HG03066 (cell line): ENCODE results near the gene ALDH3B1.
A peak's percentile ranks its signal among the peaks of the same experiment; 100 is the strongest.

ENCODE experiments used
- ATAC-seq: cut with Tn5 transposase; IDR thresholded peaks from one replicate; pipeline ENCODE4 v1.9.1; 2021; ENCODE audit warnings: low read depth; ENCODE audit not compliant: unreplicated experiment

Gene ALDH3B1

DNA sequence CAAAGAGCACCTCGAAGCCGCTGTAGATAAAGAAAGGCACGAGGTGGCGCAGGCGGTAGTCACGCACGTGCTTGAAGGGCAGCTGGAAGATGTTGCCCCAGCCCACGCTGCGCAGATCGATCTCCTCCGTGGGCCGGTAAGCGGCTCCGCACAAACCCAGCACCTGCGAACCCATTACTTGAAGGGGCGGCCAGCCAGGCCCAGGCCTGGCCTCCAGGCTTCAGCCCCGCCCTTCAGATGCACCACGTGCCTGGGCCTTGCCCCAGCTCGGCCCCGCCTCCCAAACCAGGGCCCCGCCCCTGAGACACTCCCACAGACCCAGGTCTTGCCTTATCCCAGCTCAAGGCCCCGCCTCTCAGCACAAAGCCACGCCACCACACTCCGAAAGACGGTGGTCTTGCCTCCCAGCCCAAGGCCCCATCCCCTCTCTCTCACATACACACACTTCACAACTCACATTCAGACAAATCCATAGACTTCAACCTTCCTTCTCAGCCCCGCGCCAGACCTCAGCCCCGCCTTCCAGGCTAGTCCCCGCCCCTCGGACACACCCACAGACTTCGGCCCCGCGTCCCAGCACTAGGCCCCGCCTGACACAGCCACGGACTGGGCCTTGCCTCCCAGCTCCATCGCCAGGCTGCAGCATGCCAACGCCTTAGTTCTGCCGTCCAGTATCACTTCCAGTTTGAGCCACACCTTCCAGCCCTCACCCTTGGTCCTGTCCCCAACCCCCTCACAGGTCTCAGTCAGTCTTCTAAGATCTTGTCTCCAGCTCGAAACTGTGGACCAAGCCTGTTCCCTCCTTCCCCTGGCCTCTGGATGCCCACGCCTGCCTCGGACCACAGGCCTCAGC lies 13.3 kb upstream of the ALDH3B1 start:
- ATAC-seq = no peak

DNA sequence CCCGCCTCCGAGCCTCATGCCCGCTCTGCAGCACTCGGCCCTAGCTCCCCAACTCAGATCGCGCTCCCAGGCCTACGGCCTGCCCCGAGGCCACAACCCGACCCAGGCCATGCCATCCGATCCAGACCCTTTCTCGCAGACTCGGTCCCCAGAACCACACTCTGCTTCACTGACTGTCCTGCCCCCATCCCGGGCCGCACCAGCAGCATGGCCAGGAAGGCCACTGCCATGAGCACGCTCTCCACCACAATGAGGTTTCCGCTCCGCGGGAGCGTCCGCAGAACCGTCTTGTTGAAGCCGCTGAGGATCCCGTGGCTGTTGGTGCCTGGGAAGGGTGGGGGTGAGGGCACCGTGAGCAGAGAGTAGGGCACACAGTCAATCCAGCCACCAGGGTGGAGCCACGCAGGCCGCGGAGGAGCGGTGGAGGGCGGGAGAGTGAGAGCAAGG lies 12.6 kb upstream of the ALDH3B1 start:
- no peak for ATAC-seq

DNA sequence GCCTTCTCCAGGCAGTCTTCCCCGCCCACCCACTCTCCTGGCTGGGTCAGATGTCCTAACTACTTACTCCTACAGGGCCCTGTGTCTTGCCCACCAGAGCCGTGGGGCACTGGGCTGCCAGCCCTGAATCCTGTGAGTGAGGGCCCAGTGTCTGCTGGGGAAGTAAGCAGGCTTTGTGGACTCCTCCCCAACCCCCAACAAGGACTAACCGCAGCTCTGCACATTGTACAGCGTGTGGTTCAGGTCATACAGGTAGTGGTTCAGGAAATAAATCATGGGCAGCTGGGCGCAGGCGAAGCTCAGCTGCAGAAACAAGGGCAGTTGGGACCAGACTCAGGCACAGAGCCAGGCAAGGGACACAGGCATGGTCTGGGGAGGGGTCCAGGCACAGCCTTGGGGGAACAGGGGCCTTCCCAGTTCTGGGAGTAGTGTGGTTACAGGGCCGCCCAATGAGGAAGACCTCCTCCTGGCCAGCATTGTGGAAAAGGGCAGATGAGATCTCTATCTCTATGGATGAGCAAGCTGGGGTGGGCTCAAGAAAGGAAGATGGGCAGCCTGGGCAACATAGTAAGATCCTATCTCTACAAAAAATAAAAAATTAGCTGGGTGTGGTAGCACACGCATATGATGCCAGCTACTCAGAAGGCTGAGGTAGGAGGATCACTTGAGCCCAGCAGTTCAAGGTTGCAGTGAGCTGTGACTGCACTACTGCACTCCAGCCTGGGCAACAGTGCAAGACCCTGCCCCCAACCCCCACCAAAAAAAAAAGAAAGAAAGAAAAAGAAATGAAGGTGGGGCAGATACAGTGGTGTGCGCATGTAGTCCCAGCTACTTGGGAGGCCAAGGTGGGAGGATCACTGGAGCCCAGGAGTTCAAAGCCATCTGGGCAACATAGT lies 11.7 kb upstream of the ALDH3B1 start:
- ATAC-seq = no peak

DNA sequence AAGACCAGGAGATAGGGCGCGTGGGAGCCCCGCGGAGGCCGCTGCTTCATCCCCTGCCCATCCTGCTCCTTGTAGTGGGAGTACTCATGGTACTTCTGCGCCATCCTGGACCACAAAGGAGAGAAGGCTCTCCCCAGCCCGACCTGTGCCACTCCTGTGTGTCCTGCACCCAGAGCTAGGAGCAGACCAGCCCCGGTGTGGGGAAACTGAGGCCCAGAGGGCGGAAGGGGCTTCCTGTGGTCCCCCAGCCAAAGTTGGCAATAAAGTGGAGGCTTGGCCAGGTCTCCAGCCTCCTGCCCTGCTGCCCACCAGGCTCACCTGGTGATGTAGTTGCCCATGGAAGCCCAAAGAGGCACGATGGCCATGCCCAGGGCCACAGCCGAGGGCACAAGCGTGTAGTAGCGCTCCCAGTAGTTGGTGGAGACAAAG lies 10.9 kb upstream of the ALDH3B1 start:
- ATAC-seq = no peak

DNA sequence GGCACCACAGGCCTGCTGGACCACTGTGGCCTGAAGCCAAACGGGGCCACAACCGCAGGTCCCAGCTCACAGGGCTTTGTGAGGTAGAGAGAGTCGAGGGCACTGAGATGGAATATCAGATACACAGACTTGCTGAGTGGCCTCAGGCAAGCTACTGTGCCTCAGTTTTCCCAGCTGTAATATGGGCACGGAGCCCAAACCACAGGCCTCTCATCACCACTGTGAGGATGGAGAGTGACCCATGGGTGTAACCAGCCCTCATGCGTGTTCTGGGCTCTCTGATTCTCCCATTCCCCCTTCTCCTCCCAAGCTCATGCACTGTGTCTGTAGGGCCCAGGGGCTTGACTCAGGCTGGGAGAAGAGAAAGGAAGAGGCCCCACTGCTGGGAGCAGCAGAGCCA lies 10.4 kb upstream of the ALDH3B1 start:
- no peak for ATAC-seq

DNA sequence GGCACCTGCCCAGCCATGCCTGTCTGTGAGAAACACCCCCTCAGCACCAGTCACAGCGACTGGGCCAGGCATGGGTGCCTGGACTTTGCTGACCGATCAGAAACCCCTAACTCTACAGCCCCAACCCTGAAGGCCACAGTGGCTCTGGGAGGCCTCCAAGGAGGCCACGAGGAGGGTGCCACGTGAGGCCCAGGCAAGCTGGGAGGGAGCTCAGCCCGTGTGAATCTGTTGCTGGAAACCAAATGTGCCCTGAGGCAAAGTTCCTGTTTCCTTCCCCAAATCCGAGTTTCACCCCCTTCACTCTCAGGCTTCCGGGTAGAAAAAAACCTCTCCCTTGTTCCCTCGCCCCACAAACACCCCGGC lies 7.6 kb upstream of the ALDH3B1 start:
- ATAC-seq = peak; percentile 21

DNA sequence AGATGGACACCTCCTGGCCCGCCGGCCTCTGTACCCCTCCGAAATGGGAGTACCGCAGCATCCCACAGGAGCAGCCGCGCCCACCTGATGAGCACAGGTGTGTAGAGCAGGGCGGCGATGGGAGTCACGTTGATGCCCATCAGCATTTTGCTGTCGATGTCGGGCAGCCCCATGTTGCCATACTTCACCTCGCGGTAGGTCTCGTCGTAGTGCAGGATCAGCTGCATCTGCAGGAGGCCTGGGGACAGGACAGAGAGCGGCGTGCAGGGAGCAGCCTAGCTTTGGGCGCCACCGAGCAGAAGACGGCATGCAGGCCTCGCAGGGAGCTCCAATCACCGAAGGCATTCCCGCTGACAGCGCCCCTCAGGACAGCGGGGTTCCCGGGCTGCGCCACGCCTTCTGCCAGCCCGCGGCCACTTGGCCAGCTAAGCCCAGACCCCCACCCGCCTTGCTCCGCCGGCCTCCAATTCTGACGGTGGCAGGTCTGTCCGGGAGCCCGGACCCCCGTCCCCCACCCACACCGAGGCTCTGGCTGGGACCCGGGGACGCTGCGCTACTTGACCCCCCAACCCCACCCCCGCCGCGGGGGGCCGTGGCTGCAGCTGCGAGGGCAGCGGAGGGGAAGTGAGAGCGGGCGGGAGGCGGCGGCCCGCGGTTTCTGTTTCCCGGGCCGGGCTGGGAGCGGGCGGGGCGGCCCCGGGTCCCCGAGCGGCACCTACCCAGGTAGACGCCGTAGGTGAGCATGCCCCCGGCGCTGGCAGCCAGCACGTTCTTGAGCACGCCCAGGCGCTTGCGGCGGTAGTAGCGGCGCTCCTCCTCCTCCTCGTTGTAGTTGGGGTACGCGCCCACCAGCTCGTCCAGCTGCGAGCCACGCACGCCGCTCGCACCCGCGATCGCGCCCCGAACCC lies 6.9 kb upstream of the ALDH3B1 start:
- peak; percentile 44 for ATAC-seq

DNA sequence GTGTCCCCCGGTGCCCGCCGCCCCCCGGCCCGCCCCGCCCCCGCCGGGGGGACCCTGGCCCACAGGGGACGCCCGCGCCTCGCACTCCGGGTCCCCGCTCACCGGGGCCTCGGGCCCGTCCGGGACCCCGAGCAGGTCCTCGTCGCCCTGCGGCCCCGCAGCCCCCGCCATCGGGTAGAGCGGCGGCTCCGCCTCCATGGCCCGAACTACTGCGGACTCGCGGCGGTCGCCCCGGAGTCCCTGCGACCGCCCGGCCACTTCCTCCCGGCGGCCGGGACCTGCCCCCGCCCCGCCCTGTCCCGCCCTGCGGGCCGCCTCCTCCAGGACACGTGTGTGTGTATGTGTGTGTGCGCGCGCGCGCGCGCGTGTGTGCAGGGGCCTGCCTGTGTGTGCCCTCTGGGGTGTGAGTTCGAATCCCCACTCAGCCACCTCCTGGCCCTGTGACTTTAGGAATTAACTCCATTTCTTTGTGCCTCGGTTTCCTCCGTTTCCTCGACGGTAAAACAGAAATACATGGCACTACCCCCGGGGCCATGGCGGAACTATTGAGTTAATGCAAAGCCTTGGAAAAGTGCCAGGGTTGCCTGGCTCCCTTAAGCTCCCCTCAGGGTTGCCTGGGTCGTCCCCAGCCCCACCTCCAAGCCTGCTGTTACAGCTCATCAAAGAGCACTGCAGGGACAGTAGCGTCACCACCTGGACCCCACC lies 6.1 kb upstream of the ALDH3B1 start, which contains the start of gene UNC93B1:
TSS of gene UNC93B1 (minus strand) at position 252 of the 705 bp plus-strand sequence. CDS start at position 198, 54 bp downstream.
- peak; percentile 59 for ATAC-seq

DNA sequence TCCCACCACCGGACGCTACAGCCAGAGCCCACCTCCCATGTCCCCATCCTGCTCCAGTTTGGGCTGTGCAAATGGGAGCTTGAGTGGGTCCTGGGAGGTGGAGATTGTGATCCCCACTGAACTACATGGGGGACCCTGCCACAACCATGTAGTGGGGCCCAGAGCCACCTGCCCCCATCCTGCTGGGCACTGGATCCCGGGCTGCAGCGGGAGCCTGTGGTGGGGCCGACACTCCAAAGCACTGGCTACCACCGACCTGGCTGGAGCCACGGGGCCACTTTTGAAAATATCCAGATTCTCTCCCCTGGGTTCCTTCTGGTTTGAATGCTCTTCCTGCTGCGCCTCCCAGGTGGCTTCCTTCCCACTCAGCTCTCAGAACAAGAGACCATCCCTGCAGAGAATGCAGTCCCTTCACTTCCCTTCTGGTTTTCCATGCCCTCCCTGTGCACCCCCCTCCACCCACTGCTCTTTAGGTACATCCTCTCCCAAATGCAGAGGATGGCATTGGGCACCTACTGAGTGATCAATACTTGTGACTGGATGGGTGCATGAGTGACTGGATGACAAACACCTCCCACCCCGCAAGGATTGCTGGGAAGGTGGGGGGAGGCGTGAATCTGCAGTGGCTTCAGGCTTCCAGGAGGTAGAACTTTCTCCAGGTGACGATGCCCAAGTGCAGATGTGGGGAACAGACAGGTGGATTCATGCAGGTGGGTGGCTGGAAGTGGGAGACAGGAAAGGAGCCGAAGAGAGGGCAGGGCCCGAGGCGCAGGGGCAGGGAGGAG lies 5.4 kb upstream of the ALDH3B1 start:
- ATAC-seq = no peak

DNA sequence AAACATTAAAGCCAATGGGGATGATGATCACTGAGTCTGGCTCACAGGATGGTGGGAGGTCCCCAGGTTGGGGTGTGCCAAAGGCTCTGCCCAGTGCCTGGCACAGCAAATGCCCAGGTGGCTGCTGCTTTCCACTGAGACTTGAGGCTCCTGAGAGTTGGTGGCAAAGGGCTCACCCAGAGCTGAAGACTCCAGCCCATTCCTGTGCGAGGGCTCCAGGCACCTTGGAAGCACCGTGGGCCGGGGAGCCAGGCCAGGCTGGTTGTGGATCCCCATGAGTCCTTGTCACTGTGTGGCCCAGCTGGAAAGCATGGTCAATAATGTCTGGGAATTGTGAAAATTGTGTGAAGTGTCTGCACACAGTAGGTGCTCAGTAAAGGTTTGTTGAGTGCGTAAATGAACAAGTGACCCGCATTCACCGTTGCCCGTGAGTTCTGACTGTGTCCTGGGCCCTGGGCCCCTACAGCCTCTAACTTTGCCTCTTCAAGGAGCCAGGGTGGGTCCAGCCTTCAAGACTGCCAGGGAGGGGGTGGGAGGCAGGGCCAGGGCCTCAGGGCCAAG lies 3.4 kb upstream of the ALDH3B1 start:
- ATAC-seq = no peak

DNA sequence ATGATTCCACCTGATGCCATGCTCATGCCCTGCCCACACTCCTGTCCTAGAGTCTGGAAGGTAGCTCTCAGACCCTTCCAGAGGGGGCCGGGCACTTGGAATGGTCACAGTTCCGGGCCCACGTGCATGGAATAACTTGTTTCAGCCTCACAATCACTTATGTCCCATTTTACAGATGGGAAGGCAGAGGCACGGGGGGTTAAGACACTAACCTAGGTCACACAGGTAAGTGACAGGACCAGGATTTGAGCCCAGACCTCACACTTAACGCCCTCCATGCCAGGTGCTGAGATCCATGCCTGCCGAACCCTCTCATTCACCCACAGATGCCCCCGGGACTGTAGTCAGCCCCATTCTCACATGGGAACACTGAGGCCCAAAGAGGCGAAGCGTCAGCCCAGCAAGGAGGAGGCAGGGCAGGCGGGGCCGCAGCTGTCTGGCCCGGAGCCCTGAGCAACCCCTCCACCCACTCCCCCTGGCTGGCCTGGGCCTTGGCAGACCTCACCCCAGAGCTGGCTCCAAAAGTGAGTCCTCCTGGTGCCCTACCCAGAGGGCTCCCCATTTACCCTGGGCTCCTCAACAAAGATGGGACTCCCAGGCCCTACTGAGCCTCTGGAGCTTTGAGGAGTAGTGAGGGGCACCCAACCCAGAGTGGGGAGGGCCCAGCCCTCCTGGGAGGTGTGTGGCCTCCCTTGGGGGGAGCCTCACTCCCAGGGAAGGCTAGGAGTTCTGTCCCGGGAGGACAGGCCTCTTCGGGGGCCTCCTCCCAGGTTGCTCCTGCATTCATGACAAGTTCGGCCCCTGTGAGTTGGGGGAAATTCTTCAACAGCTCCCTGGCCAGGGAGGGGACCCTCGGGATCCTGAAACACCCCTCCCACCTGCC lies 2.4 kb upstream of the ALDH3B1 start:
- ATAC-seq = no peak

DNA sequence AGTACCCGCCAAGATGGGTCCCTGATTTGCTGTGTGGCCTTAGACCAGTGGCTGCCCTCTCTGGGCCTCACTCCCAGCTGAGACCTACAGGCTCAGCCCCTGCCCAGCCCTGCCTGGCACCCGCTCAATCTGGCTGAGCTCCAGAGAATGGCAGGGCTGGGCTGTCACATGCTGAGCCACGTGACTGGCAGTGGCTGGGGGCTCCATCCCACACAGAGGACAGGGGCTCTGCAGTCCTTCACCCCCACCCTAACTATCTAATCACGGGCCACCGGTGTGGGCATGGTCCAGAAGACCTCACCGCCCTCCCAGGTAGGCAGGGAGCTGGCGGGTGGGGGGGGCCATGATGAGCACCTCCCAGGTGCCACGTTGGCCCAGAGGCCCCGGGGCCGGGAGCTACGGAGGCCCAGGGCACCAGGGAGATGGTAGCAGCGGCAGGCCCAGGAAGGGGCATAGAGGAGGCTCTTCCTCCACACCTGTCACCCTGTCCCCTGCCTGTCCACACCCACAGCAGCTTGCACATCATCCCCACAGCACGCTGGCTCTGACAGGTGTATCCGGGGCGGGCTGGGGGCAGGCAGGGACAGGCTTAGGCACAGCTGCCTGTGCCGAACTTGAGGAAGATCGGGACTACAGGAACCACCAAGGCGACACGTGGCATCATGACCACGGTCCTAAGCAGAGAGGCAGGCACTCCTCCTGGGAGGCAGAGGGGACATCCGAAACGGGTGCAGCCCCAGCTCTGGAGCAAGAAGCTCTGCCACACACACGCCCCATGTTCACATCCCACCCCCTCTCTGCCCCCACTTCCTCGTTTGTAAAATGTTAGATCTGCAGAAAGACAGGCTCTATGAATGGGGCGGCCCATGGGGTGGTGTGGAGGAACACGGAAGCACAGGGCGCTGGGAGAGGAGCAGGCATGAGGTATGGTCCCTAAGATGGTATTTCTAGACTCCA lies 1.5 kb upstream of the ALDH3B1 start:
- ATAC-seq = no peak

DNA sequence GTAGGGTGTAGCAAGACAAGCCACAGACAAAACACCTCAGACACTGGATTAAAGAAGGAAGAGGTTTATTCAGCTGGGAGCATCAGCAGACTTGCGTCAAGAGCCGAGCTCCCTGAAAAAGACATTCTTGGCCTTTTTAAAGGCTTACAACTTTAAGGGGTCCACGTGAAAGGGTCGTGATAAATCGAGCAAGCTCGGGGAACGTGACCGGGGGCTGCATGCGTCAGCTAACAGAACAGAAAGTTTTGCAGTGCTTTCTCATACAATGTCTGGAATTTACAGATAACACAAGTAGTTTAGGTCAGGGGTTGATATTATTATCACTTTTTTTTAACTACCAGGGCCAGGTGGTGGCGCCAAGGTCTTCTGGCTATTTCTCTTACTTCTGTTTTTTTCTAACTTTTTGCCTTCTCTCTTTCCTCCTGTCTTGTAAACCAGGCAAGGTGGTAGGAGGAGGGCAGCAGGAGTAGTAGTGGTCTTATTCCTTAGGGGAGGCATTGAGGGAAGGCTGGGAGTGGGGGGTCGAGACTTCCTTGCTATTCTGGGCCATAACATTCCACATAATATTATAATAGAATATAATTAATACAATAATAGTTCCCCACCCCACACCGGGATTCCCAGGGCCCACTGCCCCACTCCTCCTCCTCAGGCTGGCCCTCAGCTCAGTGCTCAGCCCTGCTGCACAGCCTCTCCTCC lies 587 bp upstream of the ALDH3B1 start:
- ATAC-seq = no peak

DNA sequence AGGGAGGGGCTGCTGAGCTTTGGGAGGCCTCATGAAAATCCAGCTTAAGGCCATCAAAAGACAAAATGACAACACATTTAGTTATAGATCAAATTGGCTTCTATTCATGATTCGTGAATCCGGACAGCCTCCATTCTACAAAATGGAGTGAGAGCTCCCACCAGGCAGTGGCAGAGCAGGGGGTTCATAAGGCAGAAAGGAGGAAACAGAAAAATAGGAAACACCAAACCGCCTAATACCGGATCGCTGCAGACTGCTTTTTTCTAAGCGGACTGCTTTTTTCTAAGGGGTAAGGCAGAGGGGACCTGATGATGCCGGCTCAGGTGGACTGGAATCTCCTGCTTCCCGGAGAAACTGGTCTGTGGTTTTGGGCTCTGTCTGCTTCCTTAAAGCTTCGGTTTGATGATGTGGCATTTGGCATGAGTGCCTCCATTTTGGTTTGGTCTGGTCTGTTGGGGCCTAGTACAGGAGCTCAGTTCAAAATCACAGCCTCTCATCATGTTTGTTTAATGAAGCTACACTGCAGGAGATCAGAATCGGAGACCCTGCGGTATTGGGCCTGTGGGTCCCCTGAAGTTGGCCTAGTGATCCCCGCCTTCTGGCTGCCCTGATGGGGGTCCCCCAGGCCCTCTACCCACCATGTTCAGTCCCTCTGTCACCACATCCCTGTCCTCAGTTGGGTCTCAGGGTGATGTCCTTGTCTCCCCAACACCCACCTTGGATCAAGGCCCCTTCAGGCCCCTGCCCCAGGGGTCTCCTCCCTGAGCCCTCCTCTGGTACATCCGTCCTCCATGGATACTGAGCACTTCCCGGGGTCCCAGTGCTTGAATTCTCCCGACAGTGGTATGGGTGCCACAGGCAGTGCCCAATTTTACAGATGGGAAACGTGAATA lies 1.2 kb downstream of the ALDH3B1 start:
- ATAC-seq = no peak
